ENCODE results near the gene STARD3.

The STARD3 gene

DNA sequence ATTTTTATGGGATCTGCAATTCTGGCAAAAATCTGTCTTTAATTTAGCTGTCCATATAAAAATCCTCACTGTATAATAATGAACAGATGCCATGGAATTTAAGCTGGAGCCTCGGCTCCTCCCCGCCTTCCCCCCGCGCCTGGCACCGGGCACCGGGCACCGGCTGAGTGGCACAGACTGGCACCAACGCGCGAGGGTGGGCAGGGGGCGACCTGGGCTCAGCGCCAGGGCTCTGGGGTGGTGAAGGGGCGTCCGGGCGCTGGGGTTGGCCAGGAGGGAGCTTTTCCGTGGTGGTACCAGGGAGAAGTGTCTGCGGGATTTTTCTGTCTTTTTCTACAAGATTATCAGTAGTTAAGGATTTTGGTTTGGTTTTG, 38.3 kb upstream of the STARD3 start:
- Histone ChIP-seq H3K79me2 (no peaks in the 10 kb centered on the region), H3K27me3 (ENCODE audit: control insufficient read depth, insufficient read depth, low read length) (peaks cover 38% of the 10 kb centered on the region), H3K27ac (no peak overlapping the region), H3K9ac (no peak overlapping the region), H3K36me3 (ENCODE audit: control insufficient read depth, insufficient read depth, low read length) (no peaks in the 10 kb centered on the region), H3K4me2 (ENCODE audit: low read length) (peak overlapping the region; percentile 44), H3K4me1 (peaks cover 4% of the 10 kb centered on the region), H3K9me3 (ENCODE audit: control insufficient read depth, low read length) (no peaks in the 10 kb centered on the region), H2AFZ (no peak overlapping the region), H3K4me3 (ENCODE audit: low read depth, low read length) (no peak overlapping the region)
- TF ChIP-seq, protein P1, sequence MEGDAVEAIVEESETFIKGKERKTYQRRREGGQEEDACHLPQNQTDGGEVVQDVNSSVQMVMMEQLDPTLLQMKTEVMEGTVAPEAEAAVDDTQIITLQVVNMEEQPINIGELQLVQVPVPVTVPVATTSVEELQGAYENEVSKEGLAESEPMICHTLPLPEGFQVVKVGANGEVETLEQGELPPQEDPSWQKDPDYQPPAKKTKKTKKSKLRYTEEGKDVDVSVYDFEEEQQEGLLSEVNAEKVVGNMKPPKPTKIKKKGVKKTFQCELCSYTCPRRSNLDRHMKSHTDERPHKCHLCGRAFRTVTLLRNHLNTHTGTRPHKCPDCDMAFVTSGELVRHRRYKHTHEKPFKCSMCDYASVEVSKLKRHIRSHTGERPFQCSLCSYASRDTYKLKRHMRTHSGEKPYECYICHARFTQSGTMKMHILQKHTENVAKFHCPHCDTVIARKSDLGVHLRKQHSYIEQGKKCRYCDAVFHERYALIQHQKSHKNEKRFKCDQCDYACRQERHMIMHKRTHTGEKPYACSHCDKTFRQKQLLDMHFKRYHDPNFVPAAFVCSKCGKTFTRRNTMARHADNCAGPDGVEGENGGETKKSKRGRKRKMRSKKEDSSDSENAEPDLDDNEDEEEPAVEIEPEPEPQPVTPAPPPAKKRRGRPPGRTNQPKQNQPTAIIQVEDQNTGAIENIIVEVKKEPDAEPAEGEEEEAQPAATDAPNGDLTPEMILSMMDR (IDR thresholded peaks at IDR 0.05) = no peak

GRCh38 chr17:39599004-39599664, 37.8 kb upstream of the STARD3 start:
- Histone ChIP-seq H3K27me3 (ENCODE audit: control insufficient read depth, insufficient read depth, low read length) (peaks cover 41% of the 10 kb centered on the region), H3K9ac (no peak overlapping the region), H3K79me2 (no peaks in the 10 kb centered on the region), H3K4me1 (peaks cover 4% of the 10 kb centered on the region), H3K4me2 (ENCODE audit: low read length) (peak overlapping the region; percentile 44), H3K27ac (no peak overlapping the region), H3K36me3 (ENCODE audit: control insufficient read depth, insufficient read depth, low read length) (no peaks in the 10 kb centered on the region), H3K4me3 (ENCODE audit: low read depth, low read length) (no peak overlapping the region), H3K9me3 (ENCODE audit: control insufficient read depth, low read length) (no peaks in the 10 kb centered on the region), H2AFZ (no peak overlapping the region)
- TF ChIP-seq, protein P1 (IDR thresholded peaks at IDR 0.05) = no peak

DNA sequence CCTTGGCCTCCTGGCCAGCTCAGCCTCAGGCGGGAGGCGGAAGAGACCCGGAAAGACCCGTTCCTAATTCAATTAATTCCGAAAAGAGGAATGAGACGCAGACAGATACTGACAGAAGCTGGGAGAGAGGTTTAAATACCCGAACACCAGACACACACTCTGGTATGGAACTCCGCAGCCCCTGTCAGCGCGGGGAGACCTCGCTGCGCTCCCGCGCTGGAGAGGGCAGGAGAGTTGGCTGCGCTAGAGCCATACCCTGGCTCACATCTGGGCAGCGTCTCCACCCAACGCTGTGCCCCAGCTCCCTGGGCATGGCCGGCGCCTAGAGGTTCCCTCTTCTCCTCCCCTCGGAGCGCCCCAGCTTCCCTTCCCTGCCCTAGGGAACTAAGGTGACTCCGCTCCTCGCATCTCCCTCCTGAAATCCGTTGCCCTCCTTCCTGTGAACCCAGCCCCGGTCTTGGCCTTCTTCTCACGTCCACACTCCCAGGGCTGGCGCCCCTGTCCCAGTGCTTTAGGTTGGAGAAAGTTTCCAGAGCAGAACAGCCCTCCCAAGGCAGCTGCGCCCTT, 37.2 kb upstream of the STARD3 start:
- Histone ChIP-seq H3K4me3 (ENCODE audit: low read depth, low read length) (no peak overlapping the region), H3K79me2 (no peaks in the 10 kb centered on the region), H3K9me3 (ENCODE audit: control insufficient read depth, low read length) (no peaks in the 10 kb centered on the region), H3K36me3 (ENCODE audit: control insufficient read depth, insufficient read depth, low read length) (no peaks in the 10 kb centered on the region), H3K27me3 (ENCODE audit: control insufficient read depth, insufficient read depth, low read length) (peaks cover 43% of the 10 kb centered on the region), H3K4me2 (ENCODE audit: low read length) (no peak overlapping the region), H2AFZ (no peak overlapping the region), H3K27ac (no peak overlapping the region), H3K4me1 (peaks cover 4% of the 10 kb centered on the region), H3K9ac (no peak overlapping the region)
- TF ChIP-seq, protein P1 (IDR thresholded peaks at IDR 0.05) = no peak

DNA sequence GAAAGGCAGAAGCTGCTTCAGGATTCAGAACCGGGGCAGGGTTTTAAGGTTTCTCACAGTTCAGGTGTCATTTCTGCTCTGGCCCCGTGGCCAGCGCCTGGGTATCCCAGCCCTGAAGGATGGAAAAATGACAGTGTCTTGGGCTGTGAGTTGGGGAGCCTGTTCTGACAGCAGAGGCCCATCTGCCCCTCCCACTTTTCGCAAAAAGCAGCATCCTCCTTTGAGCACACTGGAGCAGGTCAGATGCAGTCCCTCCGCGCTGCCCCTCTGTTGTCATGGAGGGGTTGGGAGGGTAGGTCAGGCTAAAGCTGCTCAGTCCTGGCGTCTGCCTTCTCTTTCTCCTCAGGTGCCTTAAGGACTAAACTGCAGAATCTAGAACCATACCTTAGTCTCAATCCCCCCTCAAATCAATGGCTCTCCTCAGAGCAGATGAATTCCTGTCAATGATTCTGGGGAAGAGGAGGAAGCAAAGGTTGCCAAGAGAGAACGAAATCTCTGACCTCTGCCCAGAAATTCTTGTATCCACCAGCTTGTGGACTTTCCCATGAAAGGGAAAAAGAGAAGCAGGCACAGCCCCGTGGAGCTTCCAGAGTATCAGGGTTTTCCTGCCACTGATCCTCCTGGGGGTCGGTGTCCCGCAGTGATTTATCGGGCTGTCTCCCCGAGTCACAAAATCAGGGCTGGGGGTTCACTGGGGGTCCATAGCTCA, 36.5 kb upstream of the STARD3 start:
- Histone ChIP-seq H3K4me3 (ENCODE audit: low read depth, low read length) (no peak overlapping the region), H3K36me3 (ENCODE audit: control insufficient read depth, insufficient read depth, low read length) (no peaks in the 10 kb centered on the region), H3K27ac (no peak overlapping the region), H3K4me2 (ENCODE audit: low read length) (no peak overlapping the region), H3K27me3 (ENCODE audit: control insufficient read depth, insufficient read depth, low read length) (peaks cover 40% of the 10 kb centered on the region), H3K79me2 (no peaks in the 10 kb centered on the region), H3K9ac (no peak overlapping the region), H2AFZ (no peak overlapping the region), H3K4me1 (peaks cover 4% of the 10 kb centered on the region), H3K9me3 (ENCODE audit: control insufficient read depth, low read length) (no peaks in the 10 kb centered on the region)
- TF ChIP-seq, protein P1 (IDR thresholded peaks at IDR 0.05) = no peak
